ENCODE measurements around the gene FOXO3.

DNA sequence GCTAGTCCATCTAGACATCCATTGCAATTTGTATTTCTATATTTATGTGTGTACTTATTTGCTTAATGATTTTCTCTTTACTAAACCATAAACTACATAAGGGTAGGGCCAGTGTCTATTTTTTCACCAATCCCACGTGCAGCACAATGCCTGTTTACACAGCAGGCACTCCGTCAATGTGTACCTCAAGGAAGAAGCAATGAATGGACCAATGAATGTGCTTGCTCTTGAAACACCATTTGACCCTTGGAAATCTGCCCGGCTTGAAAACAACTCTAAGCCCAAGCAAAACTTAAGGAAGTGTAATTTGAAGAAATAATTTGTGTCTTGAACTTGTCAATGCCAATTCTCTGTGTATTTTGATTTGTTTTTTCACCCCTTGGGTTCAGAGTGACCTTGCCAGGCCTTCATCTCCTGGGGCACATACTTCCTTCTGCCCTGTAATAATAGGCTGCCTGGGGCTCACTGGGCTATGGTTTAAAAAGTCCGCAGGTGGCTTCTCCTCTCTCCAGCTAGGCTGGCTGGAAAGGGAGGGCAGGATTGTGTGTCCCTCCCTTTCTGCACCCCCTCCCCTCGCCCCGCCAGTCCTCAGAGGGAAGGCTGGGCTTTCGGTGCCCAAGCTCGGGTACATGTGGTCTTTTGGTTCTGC, 146.7 kb downstream of the FOXO3 start:
- no peak for TF ChIP-seq CTCF (optimal IDR thresholded peaks at IDR 0.05 in 1 of 3, IDR thresholded peaks at IDR 0.05 in 1 of 3, conservative IDR thresholded peaks at IDR 0.05 in 1 of 3; ENCODE audit: extremely low read depth in 1 of 3, insufficient read depth in 2 of 3, low read length in 3 of 3)
- TF ChIP-seq EZH2 (IDR thresholded peaks at IDR 0.05; ENCODE audit: low read length), result no peak
